ENCODE measurements around the gene TRAK1.

TRAK1 gene

GRCh38 chr3:42096796-42097565, 5.8 kb downstream of the TRAK1 start:
- peaks cover 16% of the 10 kb centered on the region for H4K20me1 ChIP-seq (ENCODE audit: insufficient read depth, low read length, poor library complexity, severe bottlenecking)

GRCh38 chr3:42097566-42097946, 6.4 kb downstream of the TRAK1 start:
- Histone ChIP-seq H3K9me3 (ENCODE audit: insufficient read depth, low read depth, low read length) (no peaks in the 10 kb centered on the region), H2AFZ (ENCODE audit: low read length) (no peak overlapping the region), H3K4me1 (ENCODE audit: insufficient read depth, low read length, poor library complexity, severe bottlenecking) (peaks cover 6% of the 10 kb centered on the region), H3K27me3 (ENCODE audit: insufficient read depth, low read length, poor library complexity, severe bottlenecking) (no peaks in the 10 kb centered on the region), H3K4me2 (ENCODE audit: low read depth, low read length, poor library complexity, severe bottlenecking) (no peak overlapping the region), H3K4me3 (ENCODE audit: low read length, poor library complexity, severe bottlenecking) (no peak overlapping the region), H3F3A (ENCODE audit: low read depth) (no peaks in the 10 kb centered on the region), H3K36me3 (ENCODE audit: insufficient read depth, low read length) (peaks cover 35% of the 10 kb centered on the region; the same call in 1 of the 2 replicates), H3K79me2 (ENCODE audit: insufficient read depth, low read length) (peaks cover 22% of the 10 kb centered on the region; the same call in 1 of the 2 replicates), H4K20me1 (ENCODE audit: insufficient read depth, low read length, poor library complexity, severe bottlenecking) (peaks cover 15% of the 10 kb centered on the region), H3K9me2 (replicated peaks; ENCODE audit: low read depth, low read length) (no peaks in the 10 kb centered on the region), H3K9ac (ENCODE audit: low read depth, low read length, poor library complexity, severe bottlenecking) (no peak overlapping the region)
- no peak for TF ChIP-seq CTCF (conservative IDR thresholded peaks at IDR 0.05; ENCODE audit: low read length)
- TF ChIP-seq EZH2phosphoT487 (IDR thresholded peaks at IDR 0.05; ENCODE audit: borderline replicate concordance): no peak

More at GRCh38 chr3:42096796-42097565, 5.8 kb downstream of the TRAK1 start:
- no peak overlapping the region for H3K9ac ChIP-seq (ENCODE audit: low read depth, low read length, poor library complexity, severe bottlenecking)
- H3K9me2 ChIP-seq (replicated peaks; ENCODE audit: low read depth, low read length): no peaks in the 10 kb centered on the region
- H3K27me3 ChIP-seq (ENCODE audit: insufficient read depth, low read length, poor library complexity, severe bottlenecking): no peaks in the 10 kb centered on the region
- no peaks in the 10 kb centered on the region for H3K9me3 ChIP-seq (ENCODE audit: insufficient read depth, low read depth, low read length)
- H2AFZ ChIP-seq (ENCODE audit: low read length): no peak overlapping the region
- TF ChIP-seq EZH2phosphoT487 (IDR thresholded peaks at IDR 0.05; ENCODE audit: borderline replicate concordance): no peak
- TF ChIP-seq CTCF (conservative IDR thresholded peaks at IDR 0.05; ENCODE audit: low read length): no peak
- H3K79me2 ChIP-seq (ENCODE audit: insufficient read depth, low read length): peaks cover 22% of the 10 kb centered on the region; the same call in 1 of the 2 replicates
- H3F3A ChIP-seq (ENCODE audit: low read depth): no peaks in the 10 kb centered on the region
- H3K36me3 ChIP-seq (ENCODE audit: insufficient read depth, low read length): peaks cover 39% of the 10 kb centered on the region; the same call in 1 of the 2 replicates
- no peak overlapping the region for H3K4me2 ChIP-seq (ENCODE audit: low read depth, low read length, poor library complexity, severe bottlenecking)
- peaks cover 6% of the 10 kb centered on the region for H3K4me1 ChIP-seq (ENCODE audit: insufficient read depth, low read length, poor library complexity, severe bottlenecking)
- H3K4me3 ChIP-seq (ENCODE audit: low read length, poor library complexity, severe bottlenecking): no peak overlapping the region

- Histone ChIP-seq H3K27me3 (ENCODE audit: insufficient read depth, low read length, poor library complexity, severe bottlenecking) (no peaks in the 10 kb centered on the region), H3K79me2 (ENCODE audit: insufficient read depth, low read length) (peaks cover 25% of the 10 kb centered on the region; the same call in 1 of the 2 replicates), H2AFZ (ENCODE audit: low read length) (no peak overlapping the region), H3K36me3 (ENCODE audit: insufficient read depth, low read length) (peaks cover 35% of the 10 kb centered on the region; the same call in 1 of the 2 replicates), H3F3A (ENCODE audit: low read depth) (no peaks in the 10 kb centered on the region), H3K4me3 (ENCODE audit: low read length, poor library complexity, severe bottlenecking) (no peak overlapping the region), H4K20me1 (ENCODE audit: insufficient read depth, low read length, poor library complexity, severe bottlenecking) (peaks cover 10% of the 10 kb centered on the region), H3K4me1 (ENCODE audit: insufficient read depth, low read length, poor library complexity, severe bottlenecking) (peaks cover 2% of the 10 kb centered on the region), H3K4me2 (ENCODE audit: low read depth, low read length, poor library complexity, severe bottlenecking) (no peak overlapping the region), H3K9me3 (ENCODE audit: insufficient read depth, low read depth, low read length) (no peaks in the 10 kb centered on the region), H3K9me2 (replicated peaks; ENCODE audit: low read depth, low read length) (no peaks in the 10 kb centered on the region), H3K9ac (ENCODE audit: low read depth, low read length, poor library complexity, severe bottlenecking) (no peak overlapping the region)
- TF ChIP-seq EZH2phosphoT487 (IDR thresholded peaks at IDR 0.05; ENCODE audit: borderline replicate concordance) (no peak), CTCF (conservative IDR thresholded peaks at IDR 0.05; ENCODE audit: low read length) (no peak)
Measured at GRCh38 chr3:42098171-42098570, 7.0 kb downstream of the TRAK1 start.
